Articular chondrocyte of knee joint (primary cell): ENCODE data around the gene RALY. TPM values are rescaled to one million over a fixed set of nuclear protein-coding genes. Genes with fewer than 3 reads are reported as not detected.

ENCODE experiments used
- small RNA-seq: library from RNA; depleted of rRNA; stranded (forward); fragments of <200 nt; gene quantifications from one replicate; pipeline ENCODE3, GENCODE V24; 2012
- total RNA-seq: library from RNA; depleted of rRNA; stranded (reverse); fragments of >200 nt; gene quantifications from 2 replicates; pipeline ENCODE4 v1.2.3, GENCODE V29; 2012

Gene RALY
- 54.9 and 59.5 TPM in 2 replicates for total RNA-seq

DNA sequence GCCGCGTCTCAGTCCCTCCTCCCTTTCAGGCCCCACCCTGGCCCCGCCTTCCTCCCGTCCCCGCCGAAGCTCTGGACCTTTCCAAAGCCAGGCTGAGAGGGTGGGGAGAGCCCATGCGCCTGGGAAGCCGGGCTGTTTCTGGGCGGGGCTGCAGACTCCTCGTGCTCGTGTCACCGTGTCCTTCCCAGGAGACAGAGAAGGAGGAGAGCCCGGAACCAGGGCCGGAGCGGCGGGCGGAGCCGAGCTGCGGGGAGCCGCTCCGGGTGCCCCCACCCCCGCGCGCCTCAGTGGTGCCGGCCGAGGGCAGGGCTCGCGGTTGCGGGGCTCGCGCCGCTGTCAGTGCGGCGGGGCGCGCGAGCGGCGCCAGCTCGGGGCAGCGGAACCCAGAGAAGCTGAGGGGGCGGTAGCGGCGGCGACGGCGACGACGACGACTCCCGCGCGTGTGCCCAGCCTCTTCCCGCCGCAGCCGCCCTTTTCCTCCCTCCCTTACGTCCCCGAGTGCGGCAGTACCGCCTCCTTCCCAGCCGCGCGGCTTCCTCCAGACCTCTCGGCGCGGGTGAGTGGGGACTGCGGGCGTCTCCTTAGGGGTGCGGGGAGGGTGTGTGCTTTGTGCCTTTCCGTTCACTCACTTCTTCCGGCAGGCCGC, at the start of gene RALY:
TSS of gene RALY (plus strand) at position 336 of the 646 bp plus-strand sequence. CDS start 78,164 bp downstream, outside the sequence.

DNA sequence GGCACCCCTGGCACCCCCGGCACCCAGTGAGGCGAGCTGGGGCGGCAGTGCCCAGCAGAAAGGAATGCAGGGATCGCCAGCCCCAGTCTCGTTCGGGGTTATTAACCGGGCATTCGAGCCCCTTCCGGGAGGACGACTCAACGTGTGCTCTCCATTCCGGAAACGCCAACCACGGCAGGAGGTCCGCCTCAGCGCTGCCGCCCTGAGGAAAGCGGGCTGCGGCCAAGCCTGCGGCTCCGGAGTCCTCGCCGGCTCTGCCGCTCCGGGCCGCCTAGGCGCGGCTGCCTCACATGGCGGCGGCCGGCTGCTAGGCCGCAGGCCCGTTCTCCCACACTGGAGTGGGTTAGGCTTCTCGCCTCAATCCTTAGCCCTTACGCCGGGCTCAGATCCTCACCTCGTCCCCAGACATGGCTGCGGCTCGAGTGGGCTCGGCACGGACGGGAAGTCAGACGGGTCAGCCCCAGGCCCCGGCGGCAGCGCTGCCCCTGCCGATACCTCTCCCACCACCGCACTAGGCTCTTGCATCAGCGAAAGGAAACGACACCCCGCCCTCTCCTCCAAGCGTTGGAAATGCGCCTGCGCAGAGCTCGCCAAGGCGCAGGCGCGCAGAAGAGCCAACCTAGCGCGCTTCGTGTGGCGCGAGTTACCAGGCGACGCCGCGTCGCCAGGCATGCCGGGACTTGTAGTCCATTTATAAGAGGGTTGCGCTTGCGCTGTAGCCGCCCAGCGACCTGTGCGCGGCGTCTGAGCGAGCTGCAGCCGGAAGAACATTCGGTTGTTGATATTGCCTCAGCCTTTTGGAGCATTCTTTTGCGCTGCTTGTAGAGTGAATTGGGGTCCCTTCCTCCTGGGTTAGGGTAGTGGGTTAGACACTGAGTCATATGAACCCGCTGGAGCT, 118.2 kb downstream of the RALY start, which contains the start of gene EIF2S2:
TSS of gene EIF2S2 (minus strand) at position 542 of the 898 bp plus-strand sequence. CDS start at position 409, 133 bp downstream.

Small RNA genes within 50 kb of the gene (small RNA-seq; reads per million reads assigned to genes)
- not detected for gene MIR4755

Other genes starting within 250 kb of the RALY start
- 42.4 and 57.4 TPM in 2 replicates for gene CHMP4B, start 182.6 kb upstream of the RALY start, total RNA-seq
- 108 and 113 TPM in 2 replicates for gene EIF2S2, start 118.3 kb downstream of the RALY start, total RNA-seq
- 0.22 TPM in 1 of 2 replicates, not detected in the other for gene ASIP, start 247.5 kb downstream of the RALY start, total RNA-seq